GM19043 (cell line): ENCODE results near the gene PEDS1.
"Not testable (repeated sequence)": the region's sequence is repeated elsewhere in the genome, so short reads cannot be mapped to it uniquely, and the experiment has no call there.

Experiments used
- ATAC-seq: cut with Tn5 transposase; IDR thresholded peaks from one replicate; pipeline ENCODE4 v1.9.1; 2021; ENCODE audit warnings: low read depth; ENCODE audit not compliant: unreplicated experiment

The PEDS1 gene

DNA sequence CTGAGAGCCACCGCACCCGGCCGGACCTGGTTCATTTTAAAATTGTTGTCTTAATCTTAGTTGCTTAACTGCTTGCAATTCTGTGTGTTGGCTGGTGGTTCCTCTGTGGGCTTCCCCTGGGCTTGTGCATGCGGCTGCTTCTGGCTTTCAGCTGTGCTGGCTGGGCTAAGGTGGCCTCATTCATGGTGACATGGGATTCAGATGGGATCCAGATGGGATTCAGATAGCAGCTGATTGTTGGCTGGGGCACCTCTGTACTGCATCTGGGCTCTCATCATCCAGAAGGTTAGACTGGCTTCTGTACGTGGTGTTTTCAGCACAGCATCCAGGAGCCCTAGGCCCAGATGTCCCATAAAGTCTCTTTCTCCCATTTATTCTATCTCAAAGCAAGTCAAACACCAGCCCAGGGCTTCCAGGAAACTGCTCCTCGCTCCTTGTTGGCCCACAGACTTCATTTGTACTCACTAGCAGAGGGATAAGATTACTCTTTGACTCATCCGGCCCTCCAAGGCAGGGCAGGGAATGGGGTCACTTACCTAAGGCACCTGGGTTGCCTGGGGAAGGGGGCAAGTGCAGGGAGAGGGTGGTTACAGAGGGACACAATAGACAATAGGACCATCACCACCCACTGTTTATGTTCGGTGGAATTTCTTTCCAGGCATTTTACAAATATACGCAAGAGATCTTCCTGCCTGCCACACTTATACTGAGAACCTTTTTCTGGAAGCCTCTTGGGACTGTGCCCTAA is 10.2 kb upstream of the PEDS1 start:
- no peak for ATAC-seq

DNA sequence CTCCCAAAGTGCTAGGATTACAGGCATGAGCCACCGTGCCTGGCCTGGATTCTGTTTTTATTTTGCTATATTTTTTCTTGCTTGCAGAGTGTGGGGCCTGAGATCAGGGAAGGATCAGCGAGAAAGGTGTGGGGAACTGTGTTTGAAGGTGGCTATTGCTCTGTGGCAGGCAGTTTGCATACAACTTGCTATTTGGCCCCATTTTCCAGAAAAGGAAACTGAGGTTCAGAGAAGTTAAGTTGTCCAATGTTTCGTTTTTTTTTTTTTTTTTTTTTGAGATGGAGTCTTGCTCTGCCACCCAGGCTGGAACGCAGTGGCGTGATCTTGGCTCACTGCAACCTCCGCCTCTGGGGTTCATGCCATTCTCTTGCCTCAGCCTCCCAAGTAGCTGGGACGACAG is 8.0 kb upstream of the PEDS1 start:
- ATAC-seq: not testable (repeated sequence)

DNA sequence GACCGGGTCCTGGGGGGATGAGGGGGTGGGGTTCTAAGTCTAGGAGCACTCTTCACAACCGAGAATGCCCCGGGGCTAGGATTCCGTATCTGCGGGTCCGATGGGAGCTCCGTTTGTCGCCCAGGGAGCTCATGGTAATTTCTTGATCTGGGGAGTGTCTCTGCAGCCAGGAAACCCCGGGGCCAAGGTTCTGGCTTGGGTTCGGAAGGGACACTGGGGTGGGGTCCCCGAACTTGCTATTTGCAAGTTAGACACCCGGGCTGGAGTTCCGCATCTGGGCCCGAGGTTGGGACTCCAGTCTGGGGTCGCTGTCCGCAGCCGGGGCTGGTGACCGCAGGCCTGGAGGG is 397 bp downstream of the PEDS1 start:
- no peak for ATAC-seq

DNA sequence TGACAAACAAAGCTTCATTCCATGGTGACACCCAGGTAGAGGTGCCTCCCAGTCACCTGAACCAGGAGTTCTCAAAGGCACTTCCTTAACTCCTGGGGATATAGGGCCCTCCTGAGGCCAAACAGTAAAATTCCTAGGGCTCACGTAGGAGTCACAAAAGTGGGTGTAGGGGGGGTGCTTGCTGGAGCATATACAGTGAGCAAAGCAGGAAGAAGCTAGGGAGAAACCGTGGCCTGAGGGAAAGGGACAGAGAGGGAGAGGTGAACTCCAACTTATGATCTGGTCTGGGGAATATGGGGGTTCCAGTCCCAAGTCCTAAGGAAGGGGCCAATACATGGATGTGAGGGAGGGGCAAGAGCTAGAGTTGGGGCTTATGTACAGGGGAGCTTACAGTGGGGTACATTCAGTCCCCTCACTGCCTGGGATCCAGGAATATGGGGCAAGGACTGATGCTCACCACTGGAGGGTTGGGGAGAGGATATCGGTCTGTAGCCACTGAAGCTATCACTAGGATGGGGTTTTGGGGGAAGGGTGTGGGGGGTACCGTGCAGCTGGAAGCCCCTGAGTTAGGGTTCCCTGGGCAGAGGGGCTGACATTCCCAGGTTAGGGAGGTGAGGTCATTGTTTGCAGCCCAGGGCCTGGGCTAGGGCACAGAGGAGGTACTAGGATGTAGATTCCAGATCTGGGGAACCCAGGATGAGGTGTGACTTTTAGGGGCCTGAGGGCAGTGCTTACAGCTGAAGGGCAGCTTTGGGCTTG is 950 bp downstream of the PEDS1 start:
- ATAC-seq: no peak

DNA sequence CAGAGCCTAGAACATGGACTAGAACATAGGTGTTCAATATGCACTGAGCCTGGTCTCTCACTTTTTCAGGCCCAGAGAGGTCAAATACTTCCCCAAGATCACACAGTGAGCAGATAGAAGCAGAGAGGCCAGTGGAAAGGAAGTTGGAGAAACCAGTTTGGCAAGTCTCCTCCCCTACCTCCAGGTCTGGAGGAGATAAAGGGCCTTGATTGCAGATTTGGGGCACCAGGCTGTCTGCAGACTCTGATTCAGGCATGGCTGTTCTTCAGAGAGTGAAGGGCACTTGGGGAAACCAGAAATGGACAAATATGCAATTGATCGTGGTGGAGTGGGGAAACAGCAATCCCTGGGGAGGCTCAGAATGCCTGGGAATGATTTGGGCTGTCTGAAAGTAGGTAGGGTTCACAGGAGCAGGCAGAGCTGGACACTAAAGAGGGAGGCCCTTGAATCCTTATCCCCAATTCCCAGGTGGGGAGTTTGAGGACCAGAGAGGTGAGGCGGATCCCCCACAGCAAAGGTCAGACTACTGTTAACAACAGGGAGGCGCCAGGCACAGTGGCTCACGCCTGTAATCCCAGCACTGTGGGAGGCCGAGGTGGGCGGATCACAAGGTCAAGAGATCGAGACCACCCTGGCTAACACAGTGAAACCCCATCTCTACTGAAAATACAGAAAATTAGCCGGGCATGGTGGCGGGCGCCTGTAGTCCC is 2.3 kb downstream of the PEDS1 start:
- ATAC-seq: no peak

DNA sequence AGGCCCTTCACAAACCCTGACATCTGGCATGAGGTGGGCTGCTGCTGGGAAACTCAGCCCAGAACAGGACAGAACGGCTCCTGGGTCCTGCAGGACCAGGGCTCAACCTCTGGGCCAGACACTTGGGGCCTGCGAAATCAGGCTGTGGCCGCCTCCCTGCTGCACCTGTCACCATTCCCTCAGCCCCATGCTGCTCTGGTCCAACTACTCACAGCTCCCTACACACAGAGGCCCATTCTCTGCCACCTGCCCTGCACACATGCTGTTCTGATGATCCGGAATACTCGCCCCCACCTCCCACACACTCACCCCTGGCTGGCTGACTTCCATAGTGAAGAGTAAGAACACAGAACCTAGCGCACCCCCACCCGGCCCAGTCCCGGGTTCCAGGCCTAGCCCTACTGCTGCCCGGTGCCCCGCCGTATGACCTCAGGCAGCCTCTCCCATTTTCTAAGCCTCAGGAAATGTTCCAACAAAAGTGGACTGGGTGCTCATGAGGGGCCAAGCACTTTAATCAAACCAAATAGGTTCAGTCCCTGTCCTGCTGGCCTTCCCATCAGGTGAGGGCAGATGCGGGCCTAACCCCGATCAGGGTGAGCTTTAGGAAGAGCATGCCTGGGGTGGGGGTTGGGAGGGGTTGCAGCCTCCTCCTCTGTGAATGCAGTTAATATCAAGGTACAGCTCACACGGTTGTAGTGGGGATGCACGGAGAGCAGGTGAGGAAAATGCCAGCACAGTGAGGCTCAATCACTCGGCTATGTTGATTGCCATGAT is 3.9 kb downstream of the PEDS1 start:
- no peak for ATAC-seq

DNA sequence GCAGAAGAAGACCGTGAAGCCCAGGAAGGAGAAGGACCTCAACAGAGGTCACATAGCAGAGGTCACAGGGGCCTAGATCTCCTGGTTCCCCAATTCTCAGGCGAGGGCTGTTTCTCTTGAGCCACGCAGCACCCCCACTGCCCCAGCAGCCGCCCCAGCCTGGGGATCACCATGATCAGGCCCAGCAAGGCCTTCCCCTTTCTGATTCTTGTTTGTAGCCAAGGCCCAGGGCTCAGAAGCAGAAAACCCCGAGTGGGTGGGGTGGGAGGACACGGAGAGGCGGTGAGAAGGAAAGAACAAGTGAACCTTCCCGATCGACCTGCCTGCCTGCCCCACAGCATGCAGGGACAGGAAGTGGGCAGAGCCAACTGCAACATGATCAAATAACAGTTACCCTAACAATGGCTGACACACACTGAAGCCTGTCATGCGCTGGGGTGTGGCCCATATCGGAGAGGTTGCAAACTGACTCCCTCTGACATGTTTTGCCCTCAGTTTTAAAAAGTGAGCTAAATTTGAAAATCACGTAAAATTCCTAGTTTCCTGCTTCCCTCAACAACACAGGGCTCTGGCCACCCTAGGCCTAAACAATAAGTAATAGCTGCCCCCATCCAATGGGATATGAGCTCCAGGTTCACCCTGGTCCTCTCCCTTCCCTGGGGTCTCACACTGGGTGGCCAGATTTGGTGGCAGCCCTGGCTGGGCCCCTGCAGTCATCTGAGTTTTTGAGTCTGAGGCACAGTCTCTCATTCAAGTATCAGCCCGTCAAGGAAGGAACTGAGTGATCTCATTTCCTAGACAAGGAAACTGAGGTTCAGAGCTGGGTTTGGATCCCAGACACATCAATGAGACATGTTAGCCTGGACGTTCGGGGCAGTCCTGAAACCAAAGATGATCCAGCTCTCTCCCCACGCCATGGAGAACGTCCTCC is 6.5 kb downstream of the PEDS1 start:
- peak; percentile 68 for ATAC-seq

DNA sequence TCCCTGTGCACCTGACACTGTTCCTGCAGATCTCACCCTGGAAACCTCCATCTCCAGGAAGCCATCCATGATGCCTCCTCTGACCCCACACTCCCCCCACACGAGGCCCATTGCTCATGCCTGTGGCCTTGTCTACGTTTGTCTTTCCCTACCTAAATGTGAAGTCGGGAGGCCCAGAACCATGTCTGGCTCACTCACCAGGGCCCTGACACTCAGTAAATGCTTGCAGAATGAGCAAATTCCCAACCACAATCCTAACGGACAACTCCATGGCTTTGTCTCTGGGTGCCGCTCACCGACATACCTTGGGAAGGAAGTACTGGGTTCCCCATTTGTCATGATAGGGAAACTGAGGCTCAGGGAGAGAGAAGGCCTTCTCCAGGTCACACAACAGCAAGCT is 7.3 kb downstream of the PEDS1 start:
- ATAC-seq: no peak

DNA sequence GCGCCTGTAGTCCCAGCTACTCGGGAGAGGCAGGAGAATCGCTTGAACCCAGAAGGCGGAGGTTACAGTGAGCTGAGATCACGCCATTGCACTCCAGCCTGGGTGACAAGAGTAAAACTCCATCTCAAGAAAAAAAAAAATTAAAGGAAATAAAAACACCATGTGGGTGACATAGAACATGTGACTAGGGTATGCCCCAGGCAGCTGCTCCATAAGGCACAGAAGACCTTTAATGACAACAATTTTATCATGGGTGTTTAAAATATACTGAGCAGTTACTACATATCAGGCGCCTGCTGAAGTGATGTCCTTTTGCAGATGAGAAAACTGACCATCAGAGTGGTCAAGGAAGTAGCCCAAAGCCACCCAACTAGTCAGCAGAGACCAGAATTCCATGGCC is 8.0 kb downstream of the PEDS1 start:
- no peak for ATAC-seq

DNA sequence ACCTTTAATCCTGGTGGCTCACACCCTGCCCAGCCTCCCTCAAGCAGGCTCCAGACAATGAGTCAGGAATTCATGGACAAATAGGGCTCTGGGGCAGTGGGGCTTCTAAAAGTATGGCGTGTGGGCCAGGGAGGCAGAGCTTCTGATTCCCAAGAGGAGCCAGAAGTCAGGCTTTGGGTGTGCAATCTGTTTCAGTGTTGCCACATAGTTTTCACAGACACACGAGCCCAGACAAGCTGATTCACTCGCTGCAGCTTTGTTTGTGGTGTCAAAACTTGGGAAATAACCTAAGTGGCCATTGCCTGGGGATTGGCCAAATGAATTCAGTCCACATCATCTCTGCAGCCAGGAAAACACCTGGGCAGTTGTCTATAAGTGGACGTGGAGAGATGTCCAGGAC is 9.2 kb downstream of the PEDS1 start:
- no peak for ATAC-seq

DNA sequence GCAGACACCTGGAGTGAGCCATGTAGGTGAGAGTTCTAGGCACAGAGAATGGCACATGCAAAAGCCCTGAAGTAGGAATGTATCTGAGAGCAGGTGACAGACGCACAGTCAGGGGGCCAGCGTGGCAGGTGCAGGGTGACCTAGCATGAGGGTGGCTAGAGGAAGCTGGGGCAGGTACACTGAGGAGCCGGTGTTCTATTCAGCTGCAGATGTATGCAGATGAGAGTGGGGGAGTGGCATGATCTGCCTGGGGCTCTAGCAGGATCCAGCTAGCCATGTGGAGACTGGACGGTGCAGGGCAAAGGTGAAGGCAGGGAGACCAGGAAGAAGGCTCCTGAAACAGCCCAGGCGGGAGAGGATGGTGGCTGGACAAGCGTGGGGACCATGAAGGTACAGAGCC is 10.7 kb downstream of the PEDS1 start:
- ATAC-seq: no peak

DNA sequence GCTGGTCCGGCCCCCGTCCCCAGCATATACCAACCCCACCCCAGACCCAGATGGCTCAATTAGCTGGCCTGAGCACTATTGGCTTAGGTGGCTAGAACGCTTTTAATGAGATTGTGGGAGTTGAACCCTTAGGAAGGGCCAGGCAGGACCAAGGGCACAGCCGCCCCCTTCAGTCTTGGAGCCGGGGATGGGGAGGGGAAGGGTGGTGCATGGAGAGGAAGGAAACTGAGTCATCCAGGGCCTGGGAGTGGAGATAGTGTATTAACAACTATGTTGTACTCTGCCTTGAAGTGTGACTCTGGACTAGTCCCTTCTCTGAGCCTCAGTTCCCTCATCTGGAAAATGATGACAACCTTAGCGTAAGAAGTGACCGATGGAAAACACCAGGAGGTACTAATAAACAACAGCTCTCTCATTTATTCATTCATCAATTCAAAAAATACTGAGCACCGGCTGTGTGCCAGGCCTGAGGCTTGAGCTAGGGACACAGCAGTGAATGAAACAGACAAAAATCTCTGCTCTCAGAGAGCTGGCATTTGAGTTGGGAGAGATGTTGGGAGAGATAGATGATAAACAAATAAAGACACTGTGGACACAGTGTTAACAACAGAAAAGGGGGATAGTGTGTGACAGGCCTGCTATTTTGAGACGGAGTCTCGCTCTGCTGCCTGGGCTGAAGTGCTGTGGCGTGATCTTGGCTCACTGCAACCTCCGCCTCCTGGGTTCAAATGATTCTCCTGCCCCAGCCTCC is 11.5 kb downstream of the PEDS1 start:
- ATAC-seq: no peak

DNA sequence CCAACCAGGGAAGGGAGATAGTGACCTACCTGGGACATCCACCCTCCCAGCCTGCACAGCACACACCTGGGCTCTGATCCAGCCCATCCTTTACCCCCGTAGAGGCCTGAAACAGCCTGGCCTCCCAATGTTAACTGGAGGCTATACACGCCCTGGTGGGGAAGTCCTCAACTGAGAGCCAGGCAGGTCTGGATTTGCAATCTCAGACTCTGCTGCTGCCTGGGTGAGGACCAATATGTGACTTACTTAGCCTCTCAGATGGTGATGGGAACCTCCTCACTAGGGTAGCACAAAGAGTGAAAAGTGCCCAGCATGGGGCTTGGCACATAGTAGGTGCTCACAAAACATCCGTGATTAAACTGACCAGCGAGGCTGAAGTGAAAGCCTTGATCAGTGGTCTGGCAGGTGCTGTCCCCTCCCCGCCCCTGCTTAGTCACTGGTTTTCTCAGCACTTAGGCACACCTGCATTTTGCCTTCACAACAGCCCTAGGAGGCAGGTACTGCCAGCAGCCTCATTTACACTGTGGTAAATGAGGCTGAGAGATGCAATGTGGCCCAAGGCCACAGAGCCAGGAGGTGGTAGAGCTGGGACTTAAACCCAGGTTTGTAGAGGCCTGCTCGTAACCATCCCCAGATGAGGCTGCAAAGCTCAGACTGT is 12.4 kb downstream of the PEDS1 start:
- ATAC-seq: no peak

DNA sequence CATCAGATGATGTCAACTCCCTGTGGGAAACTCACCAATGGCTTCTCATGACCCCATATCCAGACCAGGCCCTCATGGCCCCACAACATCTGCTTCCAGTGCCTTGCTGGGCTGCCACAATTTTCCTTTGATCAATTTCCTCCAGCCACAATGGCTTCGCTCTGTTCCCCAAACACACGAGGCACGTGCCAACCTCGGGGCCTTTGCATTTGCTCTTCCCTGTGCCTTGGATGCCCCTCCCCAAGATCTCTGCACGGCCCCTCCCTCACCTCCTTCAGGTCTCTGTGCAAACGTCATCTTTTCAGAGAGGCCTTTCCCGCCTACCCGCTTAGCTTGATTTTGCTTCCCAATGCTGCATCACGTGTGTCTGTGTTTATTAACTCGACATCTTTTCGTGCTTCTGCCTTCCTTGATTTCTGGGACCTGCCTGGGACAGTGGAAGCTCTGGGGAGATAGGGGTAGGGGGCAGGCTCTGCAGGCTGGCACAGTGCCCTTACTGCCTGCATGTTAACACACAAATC is 13.1 kb downstream of the PEDS1 start:
- ATAC-seq: no peak

DNA sequence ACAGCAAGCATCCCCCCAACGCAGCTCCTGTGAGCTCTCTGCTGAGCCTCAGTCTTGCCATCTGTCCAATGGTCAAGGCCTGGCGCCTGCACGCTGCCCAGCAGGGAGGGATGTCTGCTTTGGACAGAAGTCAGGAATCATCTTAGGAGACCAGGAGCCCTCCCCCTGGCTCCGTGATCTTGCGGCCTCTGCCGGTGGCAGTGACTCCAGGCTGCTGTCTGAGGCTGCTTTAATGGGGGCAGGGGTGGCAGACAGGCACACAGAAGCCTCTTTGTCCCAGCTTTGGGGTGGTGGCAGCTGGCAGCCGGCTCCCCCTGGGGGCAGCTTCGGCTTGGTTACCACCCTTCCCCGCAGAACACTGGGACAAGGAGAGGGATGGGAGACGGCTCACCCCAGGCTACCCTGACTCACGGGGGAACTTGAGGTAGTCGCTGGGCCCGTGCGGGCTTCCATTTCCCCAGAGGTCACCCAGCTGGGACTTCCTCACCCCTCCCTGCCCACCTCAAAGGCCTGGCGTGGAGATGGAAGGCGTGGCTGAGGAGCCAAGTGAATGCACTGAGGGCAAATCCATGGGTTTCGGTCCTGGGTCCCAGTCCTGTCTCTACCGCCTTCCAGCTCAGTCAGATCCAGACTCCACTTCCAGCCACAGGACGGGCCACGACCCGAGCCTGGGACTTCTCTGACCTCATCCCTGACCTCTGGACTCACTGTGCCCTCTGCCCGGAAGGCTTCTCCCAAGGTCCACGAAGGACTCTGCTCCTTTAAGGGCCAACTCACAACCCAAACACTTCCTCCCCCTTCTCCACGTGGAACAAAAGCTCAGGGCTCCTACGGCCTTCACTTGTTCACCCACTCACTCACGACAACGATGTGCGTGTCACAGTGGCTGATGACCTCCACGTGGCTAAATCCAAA is 14.8 kb downstream of the PEDS1 start:
- no peak for ATAC-seq

DNA sequence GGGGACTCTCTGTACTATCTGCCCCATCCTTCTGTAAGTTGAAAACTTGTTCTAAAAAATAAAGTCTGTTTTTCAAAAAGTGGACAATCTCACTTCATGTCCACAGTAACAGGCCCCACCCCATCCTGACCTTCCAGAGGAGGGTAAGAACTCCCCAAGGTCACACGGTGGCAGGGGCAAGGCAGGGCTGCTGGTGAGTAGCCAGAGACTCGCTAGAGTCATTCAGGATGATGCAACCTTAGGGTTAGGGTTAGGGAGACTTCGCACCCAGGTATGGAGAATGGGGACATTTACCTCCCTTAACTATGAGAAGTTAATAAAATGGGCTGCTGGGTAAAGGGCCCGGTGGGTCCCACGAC is 15.4 kb downstream of the PEDS1 start:
- ATAC-seq: no peak

DNA sequence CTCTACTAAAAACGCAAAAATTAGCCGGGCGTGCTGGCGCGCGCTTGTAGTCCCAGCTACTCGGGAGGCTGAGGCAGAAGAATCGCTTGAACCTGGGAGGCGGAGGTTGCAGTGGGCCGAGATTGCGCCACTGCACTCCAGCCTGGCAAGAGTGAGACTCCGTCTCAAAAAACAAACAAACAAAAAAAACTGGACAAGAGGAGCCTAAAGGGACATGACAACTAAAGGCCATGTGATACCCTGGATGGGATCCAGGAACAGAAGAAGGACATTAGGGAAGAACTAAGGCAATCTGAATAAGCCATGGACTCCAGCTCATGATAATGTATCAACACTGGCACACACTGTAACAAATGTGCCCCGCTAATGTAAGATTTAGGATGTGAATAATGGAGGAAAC is 15.8 kb downstream of the PEDS1 start:
- not testable (repeated sequence) for ATAC-seq
